ENCODE measurements around the gene DHRSX. TPM values are rescaled to one million over a fixed set of nuclear protein-coding genes. Genes with fewer than 3 reads are reported as not detected.

DHRSX gene
- total and polyA plus RNA-seq, 3 experiments from 2014 or later: 21.5 to 26.6 (median 25.3) TPM

DNA sequence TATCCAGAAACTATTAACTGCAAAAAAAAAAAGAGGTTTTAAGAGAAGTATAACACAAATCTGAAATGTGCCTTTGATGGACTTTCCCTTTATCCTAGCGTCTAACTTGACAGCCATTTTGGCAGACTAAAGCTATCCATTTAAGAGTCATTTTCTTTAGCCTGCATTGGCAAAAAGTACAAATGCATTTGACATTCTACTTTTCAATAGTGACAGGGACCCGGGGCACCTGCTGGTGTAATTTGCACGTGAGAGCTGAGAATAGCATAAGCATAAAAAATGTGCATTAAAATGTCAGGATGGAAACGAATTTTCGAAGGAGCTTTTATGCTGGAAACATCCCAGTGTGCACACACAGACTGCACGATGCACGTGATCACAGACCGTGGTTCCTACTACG is 91.9 kb downstream of the DHRSX start:
- Histone ChIP-seq H3K4me3 (ENCODE audit: low read length) (no peak overlapping the region), H3K4me1 (ENCODE audit: insufficient read depth, low read length) (no peaks in the 10 kb centered on the region), H3K9me3 (ENCODE audit: low read length) (peaks cover 6% of the 10 kb centered on the region), H3K36me3 (ENCODE audit: insufficient read depth, low read length) (no peaks in the 10 kb centered on the region), H3K27ac (ENCODE audit: low read depth, low read length) (no peak overlapping the region), H3K27me3 (ENCODE audit: insufficient read depth, low read length, poor library complexity, severe bottlenecking) (no peaks in the 10 kb centered on the region)
- Mint-ChIP-seq H3K4me1 (no peaks in the 10 kb centered on the region), H3K27me3 (no peaks in the 10 kb centered on the region), H3K9me3 (peaks cover 3 to 10% (median 9%) of the 10 kb centered on the region in 5 donors), H3K4me3 (no peak overlapping the region), H3K36me3 (peaks cover 22 to 54% (median 29%) of the 10 kb centered on the region in 3 donors), H3K27ac (no peak overlapping the region)
- ChIA-PET POLR2A (no interaction called here), CTCF (no interaction called here)
- no peak for DNase-seq

DNA sequence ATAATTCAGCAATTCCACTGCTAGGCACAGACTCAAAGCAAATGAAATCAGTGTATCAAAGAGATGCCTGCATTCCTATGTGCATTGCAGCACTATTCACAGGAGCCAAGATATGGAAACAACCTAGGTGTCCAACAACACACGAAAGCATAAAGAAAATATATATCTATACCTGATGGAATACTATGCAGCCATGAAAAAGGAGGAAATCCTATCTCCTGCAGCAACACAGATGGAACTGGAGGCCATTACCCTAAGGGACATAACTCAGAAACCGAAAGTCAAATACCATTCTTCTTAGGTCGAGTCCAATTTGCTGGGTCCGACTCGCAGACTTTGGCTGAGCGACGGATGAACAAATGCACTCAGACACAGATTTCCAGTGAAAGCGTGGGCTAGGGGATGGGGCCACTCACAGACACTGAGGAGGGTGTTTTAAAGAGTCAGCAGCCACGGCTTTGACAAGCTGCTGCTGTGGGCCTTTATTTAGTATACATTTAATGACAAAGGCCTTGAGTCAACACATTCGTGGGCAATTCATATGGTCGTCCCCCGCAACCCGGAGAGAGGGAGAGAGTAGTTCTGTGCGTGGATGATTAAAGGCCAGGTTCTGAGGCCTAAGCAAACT is 93.8 kb downstream of the DHRSX start:
- Mint-ChIP-seq H3K27me3 (no peaks in the 10 kb centered on the region), H3K4me1 (no peaks in the 10 kb centered on the region), H3K27ac (no peak overlapping the region), H3K4me3 (no peak overlapping the region), H3K36me3 (peaks cover 27 to 65% (median 31%) of the 10 kb centered on the region in 3 donors), H3K9me3 (peaks cover 3 to 10% (median 9%) of the 10 kb centered on the region in 5 donors)
- ChIA-PET CTCF (no interaction called here), POLR2A (no interaction called here)
- no peaks in the 10 kb centered on the region for H3K4me1 ChIP-seq (ENCODE audit: insufficient read depth, low read length)
- peaks cover 6% of the 10 kb centered on the region for H3K9me3 ChIP-seq (ENCODE audit: low read length)
- no peaks in the 10 kb centered on the region for H3K36me3 ChIP-seq (ENCODE audit: insufficient read depth, low read length)
- H3K27ac ChIP-seq (ENCODE audit: low read depth, low read length): no peak overlapping the region
- no peak for DNase-seq
- no peaks in the 10 kb centered on the region for H3K27me3 ChIP-seq (ENCODE audit: insufficient read depth, low read length, poor library complexity, severe bottlenecking)
- no peak overlapping the region for H3K4me3 ChIP-seq (ENCODE audit: low read length)

DNA sequence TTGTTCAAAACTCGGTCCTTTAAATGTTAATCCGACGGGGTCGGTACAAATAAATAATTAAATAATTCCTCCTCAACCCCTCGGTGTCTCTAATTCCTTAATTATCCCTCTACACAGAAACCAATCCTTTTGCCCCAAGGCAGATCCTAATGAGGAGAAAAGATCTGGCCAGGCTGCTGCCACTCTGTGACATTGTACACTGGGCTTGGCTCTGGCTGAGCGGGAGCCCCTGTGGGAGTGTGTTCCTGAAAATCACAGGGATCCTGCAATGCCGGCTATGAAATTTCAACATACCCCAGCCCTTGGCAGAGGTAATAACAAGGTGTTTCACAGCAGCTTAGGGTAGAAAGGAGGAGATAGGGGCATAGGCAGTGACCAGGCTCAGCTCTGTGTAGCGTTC is 96.0 kb downstream of the DHRSX start:
- H3K4me3 ChIP-seq (ENCODE audit: low read length): no peak overlapping the region
- no peaks in the 10 kb centered on the region for H3K27me3 ChIP-seq (ENCODE audit: insufficient read depth, low read length, poor library complexity, severe bottlenecking)
- Mint-ChIP-seq H3K27me3 (no peaks in the 10 kb centered on the region), H3K36me3 (peaks cover 33 to 67% (median 38%) of the 10 kb centered on the region in 3 donors), H3K27ac (no peak overlapping the region), H3K4me1 (no peaks in the 10 kb centered on the region), H3K4me3 (no peak overlapping the region), H3K9me3 (peaks cover 3 to 13% (median 9%) of the 10 kb centered on the region in 5 donors)
- no peaks in the 10 kb centered on the region for H3K36me3 ChIP-seq (ENCODE audit: insufficient read depth, low read length)
- no peaks in the 10 kb centered on the region for H3K4me1 ChIP-seq (ENCODE audit: insufficient read depth, low read length)
- CTCF ChIA-PET: no interaction called here
- no peak overlapping the region for H3K27ac ChIP-seq (ENCODE audit: low read depth, low read length)
- H3K9me3 ChIP-seq (ENCODE audit: low read length): peaks cover 6% of the 10 kb centered on the region
- POLR2A ChIA-PET: no interaction called here
- DNase-seq: no peak

DNA sequence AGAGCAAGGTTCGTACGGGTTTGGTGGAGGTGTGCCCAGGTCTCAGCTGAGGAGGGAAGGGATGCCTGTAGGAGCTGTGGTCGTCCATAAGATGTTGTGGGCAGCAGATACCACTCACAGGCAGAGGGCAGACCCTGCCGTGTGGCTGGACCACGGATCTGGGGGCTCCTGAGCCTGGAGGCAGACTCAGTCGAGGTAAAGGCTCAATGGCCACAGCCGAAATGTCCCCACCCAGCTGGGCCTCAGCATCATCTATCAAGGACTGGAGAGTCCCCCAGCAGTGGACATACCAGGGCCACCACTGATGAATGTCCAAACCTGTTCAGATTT is 98.5 kb downstream of the DHRSX start:
- ChIA-PET CTCF (no interaction called here), POLR2A (no interaction called here)
- no peak for DNase-seq
- Histone ChIP-seq H3K4me3 (ENCODE audit: low read length) (no peak overlapping the region), H3K4me1 (ENCODE audit: insufficient read depth, low read length) (no peaks in the 10 kb centered on the region), H3K27ac (ENCODE audit: low read depth, low read length) (no peak overlapping the region), H3K36me3 (ENCODE audit: insufficient read depth, low read length) (no peaks in the 10 kb centered on the region), H3K9me3 (ENCODE audit: low read length) (peaks cover 3% of the 10 kb centered on the region), H3K27me3 (ENCODE audit: insufficient read depth, low read length, poor library complexity, severe bottlenecking) (no peaks in the 10 kb centered on the region)
- Mint-ChIP-seq H3K4me3 (no peak overlapping the region), H3K27ac (peak overlapping the region in 1 of 8 donors; percentile 60), H3K36me3 (peaks cover 27 to 47% (median 28%) of the 10 kb centered on the region in 3 donors), H3K4me1 (no peaks in the 10 kb centered on the region), H3K9me3 (peaks cover 3 to 11% (median 7%) of the 10 kb centered on the region in 5 donors), H3K27me3 (no peaks in the 10 kb centered on the region)

GRCh38 chrX:2401590-2402360 is 99.0 kb downstream of the DHRSX start:
- Mint-ChIP-seq H3K27ac (peak overlapping the region in 1 of 8 donors; percentile 63), H3K36me3 (peaks cover 22 to 41% (median 23%) of the 10 kb centered on the region in 3 donors), H3K4me1 (no peaks in the 10 kb centered on the region), H3K9me3 (peaks cover 2 to 5% (median 2%) of the 10 kb centered on the region in 5 donors), H3K4me3 (no peak overlapping the region), H3K27me3 (no peaks in the 10 kb centered on the region)
- Histone ChIP-seq H3K27me3 (ENCODE audit: insufficient read depth, low read length, poor library complexity, severe bottlenecking) (no peaks in the 10 kb centered on the region), H3K27ac (ENCODE audit: low read depth, low read length) (no peak overlapping the region), H3K4me1 (ENCODE audit: insufficient read depth, low read length) (no peaks in the 10 kb centered on the region), H3K4me3 (ENCODE audit: low read length) (no peak overlapping the region), H3K36me3 (ENCODE audit: insufficient read depth, low read length) (no peaks in the 10 kb centered on the region), H3K9me3 (ENCODE audit: low read length) (no peaks in the 10 kb centered on the region)
- no peak for DNase-seq
- CTCF ChIA-PET: no interaction called here
- POLR2A ChIA-PET: no interaction called here

- Mint-ChIP-seq H3K27ac (peak overlapping the region in 1 of 8 donors; percentile 41), H3K4me3 (peak overlapping the region in 1 of 7 donors; percentile 25), H3K9me3 (peaks cover 0 to 2% (median 0%) of the 10 kb centered on the region in 5 donors), H3K36me3 (peaks cover 19 to 39% (median 20%) of the 10 kb centered on the region in 3 donors), H3K4me1 (no peaks in the 10 kb centered on the region), H3K27me3 (no peaks in the 10 kb centered on the region)
- H3K4me3 ChIP-seq (ENCODE audit: low read length): no peak overlapping the region
- ChIA-PET CTCF (no interaction called here), POLR2A (no interaction called here)
- DNase-seq: no peak
- H3K27me3 ChIP-seq (ENCODE audit: insufficient read depth, low read length, poor library complexity, severe bottlenecking): no peaks in the 10 kb centered on the region
- no peak overlapping the region for H3K27ac ChIP-seq (ENCODE audit: low read depth, low read length)
- no peaks in the 10 kb centered on the region for H3K36me3 ChIP-seq (ENCODE audit: insufficient read depth, low read length)
- H3K9me3 ChIP-seq (ENCODE audit: low read length): no peaks in the 10 kb centered on the region
- no peaks in the 10 kb centered on the region for H3K4me1 ChIP-seq (ENCODE audit: insufficient read depth, low read length)
Measured at GRCh38 chrX:2401201-2401589, 99.6 kb downstream of the DHRSX start.

DNA sequence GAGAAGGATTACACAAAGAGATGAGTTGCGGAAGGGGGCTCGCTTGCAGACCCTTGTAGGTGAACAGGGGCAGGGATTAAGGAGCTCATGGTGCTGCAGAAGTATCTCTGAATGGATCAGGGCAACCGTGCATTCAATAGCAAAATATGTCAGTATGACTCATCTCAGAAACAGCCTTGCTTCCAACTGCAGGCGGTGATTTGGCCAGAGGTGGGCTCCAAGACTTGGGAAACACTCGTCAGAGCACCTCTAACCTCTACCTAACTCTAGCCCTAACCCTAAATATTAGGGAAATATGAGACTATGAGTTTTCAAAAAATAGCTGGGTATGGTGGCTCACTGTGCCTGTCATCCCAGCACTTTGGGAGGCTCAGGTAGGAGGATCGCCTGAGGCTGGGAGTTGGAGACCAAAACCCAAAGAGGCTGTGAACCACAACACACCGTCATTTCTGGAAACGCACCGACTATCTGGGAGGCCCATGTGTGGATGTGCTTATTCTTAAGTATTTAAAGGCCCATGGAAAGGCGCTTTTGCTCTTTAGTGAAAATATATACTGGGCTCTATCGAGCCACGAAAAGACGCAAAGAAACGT is 102.6 kb downstream of the DHRSX start:
- Mint-ChIP-seq H3K36me3 (peaks cover 18 to 38% (median 34%) of the 10 kb centered on the region in 3 donors), H3K4me3 (no peak overlapping the region), H3K9me3 (peaks cover 0 to 2% (median 0%) of the 10 kb centered on the region in 5 donors), H3K27me3 (no peaks in the 10 kb centered on the region), H3K4me1 (peaks cover 0 to 5% (median 0%) of the 10 kb centered on the region in 3 donors), H3K27ac (no peak overlapping the region)
- Histone ChIP-seq H3K27me3 (ENCODE audit: insufficient read depth, low read length, poor library complexity, severe bottlenecking) (no peaks in the 10 kb centered on the region), H3K36me3 (ENCODE audit: insufficient read depth, low read length) (no peaks in the 10 kb centered on the region), H3K4me3 (ENCODE audit: low read length) (no peak overlapping the region), H3K4me1 (ENCODE audit: insufficient read depth, low read length) (no peaks in the 10 kb centered on the region), H3K27ac (ENCODE audit: low read depth, low read length) (no peak overlapping the region), H3K9me3 (ENCODE audit: low read length) (no peaks in the 10 kb centered on the region)
- CTCF ChIA-PET: no interaction called here
- DNase-seq: no peak
- POLR2A ChIA-PET: no interaction called here
